CD4-positive, alpha-beta T cell treated with Interleukin-15 for 1 hour (primary cell): Measurements from ENCODE around the gene LRMDA.
"Not testable (repeated sequence)": the region's sequence is repeated elsewhere in the genome, so short reads cannot be mapped to it uniquely, and the experiment has no call there.

Source experiments
- DNase-seq: peaks from one replicate; pipeline ENCODE4 v3.0.0-alpha.2; 2020

The LRMDA gene

DNA sequence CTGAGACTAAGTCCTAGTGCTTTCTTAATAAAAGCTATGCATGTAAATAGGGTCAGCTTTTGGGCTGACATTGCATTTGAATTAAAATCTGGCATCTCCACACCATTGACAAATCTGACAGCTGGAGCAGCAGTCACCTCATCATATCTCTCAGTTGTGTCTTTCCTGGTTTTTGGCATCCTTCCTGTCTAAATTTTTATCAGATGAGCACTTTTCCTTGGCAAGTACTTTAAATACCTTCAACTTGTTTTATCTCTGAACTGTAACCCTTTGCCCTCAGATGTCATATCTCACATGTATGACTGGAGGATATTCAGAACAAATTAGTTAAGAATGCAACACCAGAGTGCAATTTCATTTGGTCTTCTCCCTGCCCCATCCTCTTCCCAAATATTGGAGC is 1066.2 kb downstream of the LRMDA start:
- no peak for DNase-seq

DNA sequence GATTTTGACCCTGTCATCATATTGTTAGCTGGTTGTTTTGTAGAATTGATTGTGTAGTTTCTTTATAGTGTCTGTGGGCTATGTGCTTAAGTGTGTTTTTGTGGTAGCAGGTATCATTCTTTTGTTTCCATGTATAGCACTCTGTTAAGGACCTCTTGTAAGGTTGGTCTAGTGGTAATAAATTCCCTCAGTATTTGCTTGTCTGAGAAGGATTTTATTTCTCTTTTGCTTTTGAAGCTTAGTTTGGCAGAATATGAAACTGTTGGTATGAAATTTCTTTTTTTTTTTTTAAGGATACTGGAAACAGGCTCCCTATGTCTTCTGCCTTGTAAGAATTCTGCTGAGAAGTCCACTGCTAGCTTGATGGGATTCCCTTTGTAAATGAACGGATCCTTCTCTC is 1073.4 kb downstream of the LRMDA start:
- no peak for DNase-seq

DNA sequence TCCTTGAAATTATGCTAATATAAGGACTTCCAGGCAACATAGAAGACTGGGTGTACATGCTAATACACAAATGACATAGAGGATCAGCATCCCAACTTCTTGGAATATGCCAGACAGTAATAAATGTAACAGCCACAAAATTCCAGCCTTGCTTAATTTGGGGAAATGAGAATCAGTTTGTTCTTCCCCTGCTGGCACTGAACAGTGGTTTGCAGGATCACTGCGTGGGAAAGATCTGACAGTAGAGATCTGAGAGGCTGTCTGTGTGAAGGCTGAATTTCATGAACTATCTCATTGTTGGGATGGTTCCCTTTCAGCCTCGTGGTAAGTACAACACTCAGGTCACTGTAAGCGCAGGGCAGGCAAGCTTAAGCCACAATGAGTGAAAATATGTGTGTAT is 1078.0 kb downstream of the LRMDA start:
- DNase-seq = no peak

DNA sequence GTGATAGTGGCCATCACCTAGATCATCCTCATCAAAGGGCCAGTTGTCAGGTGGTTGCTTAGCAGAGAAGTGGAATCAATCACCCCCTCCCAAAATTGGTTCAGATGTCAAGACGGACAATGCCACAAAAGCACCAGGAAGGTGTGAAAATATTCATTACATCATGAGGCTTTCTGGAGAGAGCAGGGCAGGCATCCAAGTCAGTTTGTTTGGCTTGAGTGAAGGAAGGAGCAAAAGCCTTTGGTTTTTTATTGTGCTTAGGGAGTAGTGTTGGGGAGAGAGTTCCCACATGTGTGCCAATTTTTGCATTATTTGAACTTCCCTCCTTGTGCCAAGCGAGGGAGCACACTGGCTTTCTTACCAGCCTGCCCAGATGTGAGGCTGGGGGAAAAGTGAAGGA is 1082.9 kb downstream of the LRMDA start:
- DNase-seq = no peak

DNA sequence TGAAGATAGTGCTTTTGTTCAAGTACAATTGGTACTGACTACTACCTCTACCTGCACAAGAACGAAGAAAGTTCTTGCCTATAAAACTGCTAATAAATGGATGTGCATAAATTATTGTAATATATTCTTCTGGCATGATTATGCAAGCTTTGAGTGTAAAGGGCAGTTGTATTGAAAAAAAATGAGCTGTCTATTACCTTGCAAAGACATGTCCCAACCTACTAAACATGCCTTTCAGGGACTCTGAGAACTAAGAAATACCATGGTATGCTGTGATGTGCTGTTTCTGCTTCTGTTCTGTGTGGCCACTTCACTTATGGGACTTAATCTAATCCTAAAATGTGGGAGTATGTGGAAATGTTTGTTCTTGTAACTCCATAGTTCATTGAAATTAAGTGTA is 1083.4 kb downstream of the LRMDA start:
- DNase-seq = no peak

DNA sequence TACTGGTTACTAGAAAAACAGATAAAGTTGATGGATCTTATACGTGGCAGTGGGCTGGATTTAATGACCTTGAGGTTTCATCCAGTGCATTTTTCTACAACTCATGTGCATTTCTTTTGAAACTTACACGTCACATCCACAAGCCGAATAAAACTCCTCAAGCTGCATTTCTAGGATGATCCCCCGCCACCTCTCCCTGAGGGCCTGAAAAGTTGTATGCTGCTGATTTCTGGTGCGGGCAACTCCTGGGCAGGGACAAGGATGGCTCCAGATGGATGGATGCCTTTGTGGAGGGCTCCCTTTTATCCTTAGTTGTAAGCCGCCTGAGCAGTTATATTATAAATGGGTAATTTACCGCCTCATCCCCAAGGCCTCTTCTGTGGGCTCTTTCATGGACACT is 1091.1 kb downstream of the LRMDA start:
- DNase-seq = no peak

DNA sequence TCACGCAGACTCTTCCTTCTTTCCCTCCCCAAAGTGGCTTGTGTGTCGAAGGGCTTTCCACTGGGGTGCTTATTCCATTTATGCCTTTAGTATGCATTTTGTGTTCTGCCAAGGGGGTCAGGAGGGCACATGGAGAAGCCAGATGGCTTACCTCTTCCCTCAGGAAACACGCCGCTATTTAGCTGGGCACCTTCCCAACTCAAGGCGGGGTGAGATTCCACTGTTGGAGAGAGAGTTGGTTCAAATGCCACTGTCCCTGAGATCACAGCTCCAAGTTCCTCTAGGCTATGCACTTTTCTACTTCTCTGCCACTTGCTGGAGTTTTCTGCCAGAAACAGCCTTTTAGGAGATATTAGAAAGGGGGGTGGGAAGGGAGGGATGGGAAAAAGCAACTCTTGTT is 1091.8 kb downstream of the LRMDA start:
- no peak for DNase-seq

DNA sequence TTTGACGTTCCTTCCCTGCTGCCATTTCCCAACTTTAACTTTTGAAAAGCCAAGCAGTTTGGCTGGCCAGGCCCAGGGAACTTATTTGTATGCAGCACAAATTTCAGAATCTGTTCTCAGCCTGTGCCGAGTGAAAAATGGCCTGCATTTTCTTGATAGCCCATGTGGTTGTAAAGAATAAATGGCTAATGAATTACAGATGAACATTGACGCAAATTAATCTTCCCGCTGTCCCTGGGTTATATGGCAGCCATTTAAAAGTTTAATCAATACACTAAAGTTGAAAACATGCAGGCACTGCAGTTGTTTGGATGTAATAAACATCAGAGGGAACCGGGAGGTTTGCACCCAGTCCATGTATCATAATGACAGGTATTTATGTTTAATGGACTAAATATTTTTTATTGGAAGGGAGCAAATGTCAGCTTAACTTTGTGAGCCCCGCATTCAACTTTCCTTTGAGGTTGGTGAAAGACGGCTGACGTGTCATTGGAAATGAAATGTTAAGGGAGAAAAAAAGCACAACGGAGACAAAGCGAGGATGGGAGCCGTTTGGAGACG is 1092.4 kb downstream of the LRMDA start:
- no peak for DNase-seq

DNA sequence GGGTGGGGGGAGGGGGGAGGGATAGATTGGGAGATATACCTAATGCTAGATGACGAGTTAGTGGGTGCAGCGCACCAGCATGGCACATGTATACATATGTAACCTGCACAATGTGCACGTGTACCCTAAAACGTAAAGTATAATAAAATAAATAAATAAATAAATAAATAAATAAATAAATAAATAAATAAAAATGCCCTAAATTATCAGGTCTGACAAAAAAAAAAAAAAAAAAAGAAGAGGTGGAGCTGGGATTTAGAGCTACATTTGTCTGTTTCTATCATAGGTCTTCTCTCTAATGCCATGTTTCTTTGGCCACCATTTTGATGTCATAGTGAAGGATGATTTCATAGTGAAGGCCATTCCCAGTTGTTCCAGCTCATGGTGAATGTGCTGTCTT is 1095.4 kb downstream of the LRMDA start:
- DNase-seq = not testable (repeated sequence)

DNA sequence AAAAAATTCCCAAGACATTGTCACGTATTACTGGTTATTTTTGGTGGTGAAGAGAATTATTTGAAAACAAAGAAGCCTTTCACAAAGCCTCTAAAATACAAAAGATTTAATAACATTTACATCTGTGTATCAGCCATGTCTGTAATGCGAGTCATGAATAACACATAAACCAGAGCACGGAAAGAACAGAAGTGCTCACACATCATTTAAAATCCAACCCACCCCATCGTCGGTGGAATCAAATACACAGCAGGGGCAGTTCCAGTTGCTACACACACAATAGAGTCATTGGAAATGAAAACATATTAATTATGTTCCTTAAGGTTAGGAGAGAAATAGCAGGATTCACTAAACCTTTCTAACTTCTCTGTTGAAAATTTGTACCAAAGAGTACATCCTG is 1108.9 kb downstream of the LRMDA start:
- DNase-seq = no peak

DNA sequence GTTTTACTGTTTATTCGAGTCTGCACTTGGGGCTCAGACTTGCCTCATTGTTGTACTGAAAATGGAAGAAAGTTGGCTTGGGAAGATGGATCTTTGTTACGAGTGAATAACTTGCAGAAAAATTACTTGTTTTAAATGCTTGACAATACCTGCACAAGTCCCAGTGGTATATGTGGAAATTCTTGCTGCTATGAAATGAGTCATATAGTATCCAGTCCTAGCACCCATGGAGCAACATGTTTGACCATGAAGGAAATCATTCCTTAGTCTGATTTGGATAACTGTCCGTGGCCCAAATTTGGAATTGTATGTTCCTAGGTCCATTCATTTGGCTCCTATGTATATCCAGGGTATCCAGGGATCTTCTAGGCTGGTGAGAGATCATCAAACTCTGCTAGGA is 1109.4 kb downstream of the LRMDA start:
- DNase-seq = no peak

DNA sequence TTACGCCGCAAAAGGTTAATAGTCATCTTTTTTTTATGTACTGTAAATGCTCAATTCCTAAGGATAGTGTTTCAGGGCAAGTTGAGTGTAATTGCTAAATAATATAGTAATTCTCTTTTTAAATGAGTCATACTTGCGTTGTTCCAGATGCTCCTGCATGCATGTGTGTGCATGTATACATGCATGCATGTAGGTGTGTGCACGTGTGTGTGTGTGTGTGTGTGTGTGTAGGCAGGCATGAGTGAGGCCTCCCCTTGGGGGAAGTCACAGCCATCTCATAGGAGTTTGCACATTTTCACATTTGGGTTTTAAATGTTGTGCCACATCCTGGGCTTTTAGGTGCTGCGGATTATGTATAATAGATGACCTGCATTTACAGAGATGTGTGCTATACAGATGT is 1110.4 kb downstream of the LRMDA start:
- no peak for DNase-seq

DNA sequence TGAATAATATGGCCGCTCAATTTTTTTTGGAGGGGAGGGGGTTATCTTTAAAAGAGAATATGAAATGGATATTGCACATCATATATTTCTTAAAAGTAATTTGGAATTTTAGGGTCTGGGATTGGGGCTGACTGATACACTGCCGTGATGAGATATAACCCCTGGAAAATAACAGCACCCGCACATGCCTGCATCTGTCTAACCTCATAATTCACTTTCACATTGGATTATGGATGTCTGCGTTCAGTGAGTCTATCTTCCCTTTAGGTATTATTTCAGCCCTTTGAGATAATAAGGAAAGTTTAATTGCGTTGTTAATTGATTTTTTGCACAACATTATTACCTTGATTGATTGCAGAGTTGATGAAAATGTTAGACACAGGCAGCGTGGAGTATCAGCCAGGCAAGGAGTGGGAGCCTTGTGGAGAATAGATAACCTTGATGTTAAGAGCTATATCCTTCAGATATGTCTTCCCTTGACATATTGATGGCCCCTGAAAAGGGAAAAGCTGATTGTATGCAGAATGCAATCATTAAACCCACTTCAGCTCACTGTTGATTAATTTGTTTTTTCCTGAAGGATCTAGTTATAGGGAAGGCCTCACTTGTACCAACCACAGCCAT is 1111.0 kb downstream of the LRMDA start:
- no peak for DNase-seq

DNA sequence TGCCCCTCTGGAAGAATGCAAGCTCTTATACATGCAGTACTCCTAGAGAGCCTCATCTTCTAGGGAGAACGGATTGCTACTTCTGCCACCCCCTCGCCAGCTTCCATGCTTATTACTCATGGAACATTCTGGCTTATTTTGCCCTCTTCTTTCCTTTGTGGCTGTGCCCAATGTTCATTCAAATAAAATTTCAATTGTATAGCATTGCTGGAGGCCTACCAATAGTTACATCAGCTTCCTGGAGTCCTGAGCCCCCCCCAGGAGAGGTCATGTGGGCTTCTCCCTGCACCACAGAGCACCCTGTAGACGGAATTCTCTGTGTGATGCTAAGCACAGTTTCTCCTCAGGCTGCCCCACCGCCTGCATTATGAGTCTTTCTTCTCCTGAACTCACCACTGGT is 1112.2 kb downstream of the LRMDA start:
- DNase-seq = no peak

DNA sequence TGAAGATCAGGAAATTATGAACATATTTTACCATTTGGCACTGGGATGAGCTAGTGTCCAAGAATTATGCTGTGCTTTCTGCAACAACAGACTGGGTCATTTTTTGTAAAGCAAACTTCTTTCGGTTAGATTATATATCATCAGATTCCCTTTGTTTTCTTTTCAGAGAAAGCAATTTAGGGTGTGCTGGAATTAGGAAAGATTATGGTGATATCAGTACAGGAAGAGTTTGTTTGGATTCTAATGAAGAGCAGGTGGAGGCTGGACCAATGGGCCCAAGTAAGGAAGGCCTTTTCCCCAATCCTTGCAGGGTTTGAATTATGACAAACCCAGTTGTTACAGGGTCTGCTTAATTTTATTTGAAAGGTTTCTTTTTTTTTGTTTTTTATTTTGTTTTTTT is 1113.4 kb downstream of the LRMDA start:
- no peak for DNase-seq

DNA sequence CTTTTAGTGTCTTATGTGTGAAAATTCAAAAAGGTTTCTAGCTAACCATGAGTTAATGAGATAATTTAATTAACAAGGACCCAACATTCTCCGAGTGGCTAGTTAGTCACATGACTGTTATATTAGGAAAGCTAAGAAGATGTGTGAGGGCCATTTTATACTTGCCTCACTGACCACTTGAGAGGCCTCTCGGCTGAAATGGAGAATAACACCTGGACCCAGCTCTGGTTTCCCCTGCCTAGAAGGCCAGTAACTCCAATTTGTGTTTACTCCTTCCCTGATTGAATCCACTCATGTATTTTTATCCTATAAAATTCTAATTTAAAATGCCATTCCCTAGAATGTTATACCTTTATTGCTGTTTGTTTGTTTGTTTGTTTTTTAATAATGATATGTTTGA is 1115.0 kb downstream of the LRMDA start:
- no peak for DNase-seq

DNA sequence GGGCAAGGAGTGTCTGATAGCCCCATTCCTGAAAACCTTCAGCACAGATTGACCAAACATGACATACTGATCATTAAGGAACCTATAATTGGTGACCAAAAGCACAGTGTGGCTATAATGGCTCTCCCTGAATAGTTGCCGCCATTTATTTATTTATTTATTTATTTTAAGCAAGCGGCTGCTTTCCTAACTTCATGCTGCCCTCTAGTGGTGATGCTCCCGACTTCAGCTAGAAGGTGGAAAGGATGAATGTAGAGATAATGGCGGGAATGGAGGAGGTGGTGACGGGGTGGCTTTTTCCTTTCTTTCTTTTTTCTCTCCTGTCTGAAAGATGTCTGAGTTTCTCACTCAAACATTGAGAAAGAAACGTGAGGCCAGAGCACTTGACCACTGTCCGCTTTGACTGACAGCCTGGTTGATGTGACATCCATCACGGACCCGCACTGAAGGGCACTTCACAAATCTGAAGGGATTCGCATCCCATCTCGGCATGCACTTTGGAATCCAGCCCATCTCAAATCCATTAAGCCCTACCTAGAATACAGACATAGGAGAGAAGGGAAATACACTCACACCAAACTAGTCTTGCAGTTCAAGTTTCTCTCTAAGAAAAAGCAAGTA is 1116.0 kb downstream of the LRMDA start:
- peak; percentile 37 for DNase-seq

DNA sequence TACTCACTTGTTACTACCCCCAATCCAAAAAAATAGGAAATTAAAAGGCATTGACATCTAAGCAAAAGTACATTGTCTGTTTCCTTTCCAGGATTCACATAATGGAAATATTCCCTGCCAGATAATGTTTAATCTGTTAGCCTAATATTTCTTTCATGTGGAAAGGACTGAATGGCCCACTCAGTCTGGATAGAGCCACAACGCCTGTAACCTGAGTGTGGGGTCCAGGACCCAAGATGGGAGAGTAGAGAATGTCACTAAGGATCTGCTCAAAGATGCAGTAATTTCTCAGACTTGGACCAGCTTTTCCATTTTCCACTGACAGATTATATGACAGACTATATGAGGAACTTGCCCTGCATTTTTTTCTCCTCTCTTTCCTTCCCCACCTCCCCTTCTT is 1117.3 kb downstream of the LRMDA start:
- DNase-seq = no peak

DNA sequence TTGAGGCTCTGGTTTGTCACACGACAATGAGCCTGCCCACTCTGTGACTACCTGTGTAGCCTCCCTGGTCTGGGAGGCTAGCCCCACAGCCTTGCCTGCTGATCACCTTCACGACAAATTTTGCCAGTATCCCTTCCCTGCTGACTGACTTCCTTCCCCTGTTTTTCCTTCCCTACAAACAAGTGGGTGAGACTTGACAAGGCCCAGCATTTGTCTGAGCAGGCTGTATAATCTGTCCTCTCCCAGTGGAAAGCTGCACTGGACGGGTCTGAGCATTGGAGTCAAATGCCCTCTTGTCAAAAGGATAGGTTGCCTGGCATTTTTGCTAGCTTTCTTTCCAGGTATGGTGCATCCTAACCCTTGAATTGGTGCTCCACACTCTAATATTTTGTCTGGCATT is 1117.7 kb downstream of the LRMDA start:
- no peak for DNase-seq

DNA sequence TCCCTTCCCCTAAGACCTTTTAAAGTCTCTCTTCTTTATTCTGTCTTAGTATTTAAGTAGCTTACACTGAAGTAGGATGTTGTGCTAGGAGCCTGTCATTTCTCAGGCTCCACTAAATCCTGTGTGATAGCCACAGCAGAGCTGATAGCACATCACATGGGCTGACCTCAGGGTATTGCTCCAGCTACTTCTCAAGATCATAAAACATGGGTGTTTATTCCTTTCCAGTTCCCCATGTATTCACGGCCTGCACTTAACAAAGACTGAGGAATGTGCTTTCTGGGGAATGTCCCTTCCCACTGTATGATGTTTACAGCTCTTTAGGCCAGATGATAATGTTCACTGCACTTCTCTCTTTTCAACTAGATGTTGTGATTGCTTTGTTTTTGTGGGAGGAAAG is 1119.4 kb downstream of the LRMDA start:
- DNase-seq = no peak

DNA sequence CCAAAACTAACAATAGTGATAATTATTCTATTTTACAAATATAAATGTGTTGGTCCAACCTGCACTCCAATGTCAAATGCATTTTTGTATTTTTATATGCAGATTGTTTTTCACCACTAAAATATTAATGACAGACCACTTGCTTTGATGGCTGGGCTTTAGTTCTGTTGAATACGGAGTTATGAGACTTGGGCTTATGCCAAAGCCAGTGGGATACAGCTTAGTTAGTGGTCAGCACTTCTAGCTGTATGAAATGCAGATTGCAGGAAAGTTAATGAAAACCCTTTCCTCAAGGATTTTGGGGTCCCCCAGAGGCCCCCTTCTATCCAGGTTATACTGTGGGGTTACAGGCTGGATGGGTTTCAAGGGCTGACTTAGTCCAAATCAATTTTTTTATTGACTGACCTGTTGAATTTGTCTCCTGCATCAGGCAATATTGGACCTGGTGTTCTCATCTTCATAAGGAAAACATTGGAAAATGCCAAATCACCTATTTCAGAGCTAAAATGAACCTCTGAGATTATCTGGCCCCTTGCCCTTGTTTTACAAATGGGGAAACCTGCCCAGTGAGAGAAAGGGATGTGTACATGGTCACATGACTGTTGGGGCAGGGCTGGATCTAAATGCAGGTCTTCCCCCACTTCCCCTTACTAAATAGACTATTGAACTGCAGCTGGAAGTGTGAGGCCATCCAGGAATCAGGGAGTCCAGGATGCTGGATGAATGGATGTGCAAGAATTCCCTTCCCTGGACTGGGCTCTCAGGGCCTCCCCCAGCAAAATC is 1120.9 kb downstream of the LRMDA start:
- DNase-seq = no peak

DNA sequence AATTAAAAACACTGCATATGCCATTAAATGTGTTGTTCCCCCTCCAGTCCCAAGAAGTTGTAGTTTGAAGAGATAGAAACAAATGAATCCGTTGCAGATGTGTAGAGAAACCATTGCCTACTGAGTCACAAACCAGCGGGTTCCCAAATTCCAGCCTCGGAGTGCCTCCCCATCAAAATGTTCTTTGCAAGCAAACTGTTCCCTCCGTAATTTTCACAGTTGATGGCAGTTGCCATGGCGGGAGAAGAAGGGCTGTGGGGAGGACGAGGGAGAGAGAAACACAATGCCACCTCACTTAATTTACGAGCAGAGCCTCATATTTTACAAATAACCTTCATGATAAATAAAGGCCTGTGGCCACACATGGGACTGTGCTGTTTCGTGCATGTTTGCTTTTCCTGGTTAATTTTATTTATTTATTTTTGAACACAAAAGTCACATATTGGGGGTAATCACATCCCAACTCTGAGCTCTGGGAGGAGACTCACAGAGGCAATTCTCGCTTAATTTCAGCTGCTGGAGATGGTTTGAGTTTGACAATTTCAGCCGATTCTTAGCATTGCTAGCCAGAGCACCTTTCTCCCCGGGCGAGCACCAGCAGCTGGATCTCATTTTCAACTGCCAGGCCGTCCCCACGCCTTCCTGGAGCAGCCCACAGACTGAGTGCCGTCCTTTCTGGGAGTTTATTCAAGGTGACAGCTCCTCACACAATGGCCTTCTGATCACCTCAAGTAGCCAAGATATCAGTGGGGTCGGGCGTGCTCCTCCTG is 1122.0 kb downstream of the LRMDA start:
- no peak for DNase-seq

DNA sequence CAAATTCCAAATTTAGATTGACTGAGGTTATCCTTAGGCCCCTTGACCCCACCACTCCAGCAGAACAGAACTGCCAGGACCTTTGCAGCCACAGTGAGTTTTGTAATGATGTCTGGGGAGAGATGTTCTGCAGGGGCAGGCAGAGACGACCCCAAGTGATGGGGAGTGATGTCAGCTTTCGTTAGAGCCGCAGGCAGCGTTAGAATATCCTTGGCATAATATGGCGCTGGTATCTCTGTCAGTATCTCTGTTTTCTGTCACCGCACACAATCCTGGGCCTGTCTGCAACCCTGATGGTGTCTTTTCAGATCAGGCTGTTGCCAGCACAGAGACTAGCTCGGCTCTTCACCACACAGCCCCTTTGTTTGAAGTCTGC is 1122.6 kb downstream of the LRMDA start:
- DNase-seq = no peak
